HCT116 (cell line): ENCODE data around the gene MIPEP. TPM values are rescaled to one million over a fixed set of nuclear protein-coding genes. Genes with fewer than 3 reads are reported as not detected.

Experiments
- ATAC-seq: fragments of 200-7000 bp; cut with Tn5 transposase; 2 replicates; pipeline ENCODE4 v1.9.1; 2020; ENCODE audit warnings: mild to moderate bottlenecking, moderate library complexity
- BruUV-seq: library from RNA; stranded (reverse); fragments of 400-500 nt; replicated peaks from 2 replicates; lab custom pipeline; 2021; lab: Mats Ljungman, UMichigan
- CTCF ChIA-PET: fragments of 300-600 bp; sonication (Branson Sonifier 250); formaldehyde crosslinking; loops from one replicate; lab custom pipeline; 2021; ENCODE audit warnings: antibody characterized with exemption; lab: Charles Lee
- POLR2A ChIA-PET: fragments of 300-600, 350-600 bp; sonication (Branson Sonifier 250); formaldehyde crosslinking; loops from one replicate; lab custom pipeline; 2021; ENCODE audit warnings: antibody characterized with exemption; lab: Charles Lee
- RAD21 ChIA-PET, 2 experiments: fragments of 300-600 bp; sonication (Branson Sonifier 250); formaldehyde crosslinking; loops; one replicate each; lab custom pipeline; 2023; ENCODE audit warnings: low total read pairs in 2 of 2; ENCODE audit not compliant: uncharacterized antibody in 2 of 2, unreplicated experiment in 2 of 2, low non-redundant PET in 1 of 2; lab: Charles Lee
- DNase-seq: peaks from one replicate; pipeline ENCODE4 v3.0.0-alpha.2; 2010; ENCODE audit warnings: low read depth, low spot score
- H2AFZ ChIP-seq: fragments of 200-600 bp; shearing (Covaris generic), sonication (generic); 2 replicates; pipeline ENCODE4 v1.6.1; 2017; ENCODE audit warnings: low read depth, mixed run types, mixed read lengths, antibody characterized with exemption, low read length; ENCODE audit not compliant: poor library complexity, severe bottlenecking
- H3K27ac ChIP-seq: 2 replicates; pipeline ENCODE4 v1.5.1; 2012; ENCODE audit warnings: low read depth, low read length
- H3K27me3 ChIP-seq: fragments of 200-600 bp; sonication (generic); 2 replicates; pipeline ENCODE4 v1.6.1; 2016; ENCODE audit warnings: mixed run types, low read length, mixed read lengths; ENCODE audit not compliant: insufficient read depth
- H3K36me3 ChIP-seq, 2 experiments: fragments of 200-500 bp in 1 of 2; fragments of 200-600 bp in 1 of 2; sonication (Bioruptor generic) in 1 of 2; sonication (generic) in 1 of 2; 2 replicates each; pipeline versions ENCODE4 v1.5.1 to v1.6.1; 2014 to 2016; ENCODE audit warnings: low read length in 2 of 2, inconsistent platforms in 1 of 2, mixed read lengths in 1 of 2, mixed run types in 1 of 2; ENCODE audit not compliant: insufficient read depth in 2 of 2, control insufficient read depth in 1 of 2
- H3K4me1 ChIP-seq, 2 experiments: fragments of 200-600 bp in 1 of 2; sonication (generic) in 1 of 2; 2 replicates each; pipeline versions ENCODE4 v1.5.1 to v1.6.1; 2012 to 2017; ENCODE audit warnings: low read length in 2 of 2, inconsistent platforms in 1 of 2, mild to moderate bottlenecking in 1 of 2, mixed read lengths in 1 of 2, mixed run types in 1 of 2, moderate library complexity in 1 of 2; ENCODE audit not compliant: insufficient read depth in 2 of 2, control insufficient read depth in 1 of 2
- H3K4me2 ChIP-seq: fragments of 200-600 bp; sonication (generic); 2 replicates; pipeline ENCODE4 v1.6.1; 2017; ENCODE audit warnings: mixed run types, low read length, mixed read lengths
- H3K4me3 ChIP-seq, 2 experiments: fragments of 200-600 bp in 1 of 2; sonication (generic) in 1 of 2; replicated peaks in 1 of 2; 2 replicates each; pipeline ENCODE4 v1.5.1; 2011 to 2016; ENCODE audit warnings: low read length in 2 of 2, control low read depth in 1 of 2, low read depth in 1 of 2, mild to moderate bottlenecking in 1 of 2, mixed read lengths in 1 of 2, mixed run types in 1 of 2
- H3K79me2 ChIP-seq: fragments of 200-600 bp; sonication (generic); 2 replicates; pipeline ENCODE4 v1.6.1; 2017; ENCODE audit warnings: mild to moderate bottlenecking, mixed run types, low read length, moderate library complexity, mixed read lengths; ENCODE audit not compliant: insufficient read depth
- H3K9ac ChIP-seq: fragments of 200-600 bp; sonication (generic); 2 replicates; pipeline ENCODE4 v1.6.1; 2016; ENCODE audit warnings: low read length, mixed read lengths
- H3K9me2 ChIP-seq: fragments of 200-600 bp; sonication (generic), shearing (Covaris generic); 2 replicates; pipeline ENCODE4 v1.6.1; 2017; ENCODE audit warnings: mixed run types, mild to moderate bottlenecking, moderate library complexity; ENCODE audit not compliant: insufficient read depth
- H3K9me3 ChIP-seq, 2 experiments: fragments of 200-500 bp in 1 of 2; fragments of 200-600 bp in 1 of 2; sonication (Bioruptor generic) in 1 of 2; sonication (generic) in 1 of 2; 2 replicates each; pipeline ENCODE4 v1.6.1; 2014 to 2017; ENCODE audit warnings: low read length in 2 of 2, mixed read lengths in 2 of 2, inconsistent platforms in 1 of 2, low read depth in 1 of 2, mild to moderate bottlenecking in 1 of 2, mixed run types in 1 of 2, moderate library complexity in 1 of 2; ENCODE audit not compliant: control insufficient read depth in 1 of 2, insufficient read depth in 1 of 2
- H4K20me1 ChIP-seq: fragments of 200-600 bp; sonication (generic), shearing (Covaris generic); 2 replicates; pipeline ENCODE4 v1.6.1; 2017; ENCODE audit warnings: mixed run types, mild to moderate bottlenecking, moderate library complexity; ENCODE audit not compliant: insufficient read depth
- EZH2 ChIP-seq: fragments of 200-600 bp; sonication (generic); IDR thresholded peaks from 2 replicates; pipeline ENCODE4 v1.6.1; 2017; ENCODE audit warnings: antibody characterized with exemption, mixed run types
- EZH2phosphoT487 ChIP-seq: fragments of 200-600 bp; IDR thresholded peaks from 2 replicates; pipeline ENCODE4 v1.6.1; 2018; ENCODE audit warnings: antibody characterized with exemption, borderline replicate concordance
- JUND ChIP-seq: IDR thresholded peaks from 2 replicates; pipeline ENCODE4 v1.6.1; 2012
- POLR2A ChIP-seq: IDR thresholded peaks from 2 replicates; pipeline ENCODE4 v1.7.0; 2011; ENCODE audit warnings: borderline replicate concordance; ENCODE audit not compliant: insufficient read depth, insufficient read length; ENCODE audit errors: extremely low read depth
- RAD21 ChIP-seq: IDR thresholded peaks from 2 replicates; pipeline ENCODE4 v1.6.1; 2012; ENCODE audit warnings: low read depth, mild to moderate bottlenecking
- SP1 ChIP-seq: IDR thresholded peaks from 2 replicates; pipeline ENCODE4 v1.6.1; 2012; ENCODE audit warnings: low read depth
- ZFX ChIP-seq: fragments of 450-650 bp; IDR thresholded peaks from 2 replicates; pipeline ENCODE4 v1.6.1; 2017
- intact Hi-C: fragments of 100-400 bp; cut with micrococcal nuclease; formaldehyde crosslinking; loops from 2 replicates; pipeline ENCODE4 v1.10.0; 2022
- total RNA-seq: library from RNA; stranded (reverse); gene quantifications from one replicate; pipeline ENCODE4 v1.2.1, GENCODE V29; 2021; ENCODE audit not compliant: unreplicated experiment
- TF ChIP-seq, protein P1 (sequence below), 3 experiments: fragments of 200-600 bp in 1 of 3; sonication (generic) in 1 of 3; IDR thresholded peaks in 2 of 3; conservative IDR thresholded peaks in 1 of 3; 2 replicates each; pipeline ENCODE4 v1.5.1; 2012 to 2017; ENCODE audit warnings: low read depth in 2 of 3, low read length in 2 of 3, antibody characterized with exemption in 1 of 3, borderline replicate concordance in 1 of 3, control low read depth in 1 of 3, mild to moderate bottlenecking in 1 of 3, mixed read lengths in 1 of 3, mixed run types in 1 of 3, moderate library complexity in 1 of 3; ENCODE audit not compliant: insufficient read depth in 1 of 3
- TF ChIP-seq, protein P2 (sequence below): IDR thresholded peaks from 2 replicates; pipeline ENCODE4 v1.6.1; 2012
- TF ChIP-seq, protein P3 (sequence below): IDR thresholded peaks from 2 replicates; pipeline ENCODE4 v1.6.1; 2011; ENCODE audit warnings: mild to moderate bottlenecking, low read length, moderate library complexity; ENCODE audit not compliant: insufficient replicate concordance; ENCODE audit errors: extremely low read depth

Gene MIPEP
- total RNA-seq, 1 experiment from 2014 or later = 33.3 TPM

DNA sequence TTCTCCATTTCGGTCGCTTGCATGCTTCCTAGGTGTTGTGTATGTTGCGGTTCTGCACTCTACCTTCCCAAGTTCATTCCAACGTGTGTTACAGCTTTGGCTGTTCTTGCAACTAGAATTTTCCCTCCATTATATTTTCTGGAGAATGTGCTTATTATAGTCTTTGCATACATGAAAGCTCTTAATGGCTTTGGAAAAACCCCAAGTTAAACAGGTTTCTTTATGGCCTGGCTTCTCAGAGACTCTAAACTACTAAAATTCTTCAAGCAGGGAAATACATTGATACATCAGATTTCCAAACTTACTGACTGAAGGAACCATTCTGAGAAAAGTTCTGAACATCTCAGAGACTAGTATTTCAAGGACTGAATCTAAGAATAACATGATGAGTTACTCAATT is 11.9 kb downstream of the MIPEP start:
- H3K27me3 ChIP-seq = no peaks in the 10 kb centered on the region
- H3K4me1 ChIP-seq = no peaks in the 10 kb centered on the region
- no peaks in the 10 kb centered on the region for H4K20me1 ChIP-seq
- H3K9me2 ChIP-seq = no peaks in the 10 kb centered on the region
- ChIA-PET POLR2A (no interaction called here), CTCF (interaction anchor here (1.1 kb wide), 2 partner anchors 352 to 410 kb away, joined by 3 read pairs; no protein-coding TSS in a partner anchor), RAD21 (no interaction called here)
- ATAC-seq = no peak
- H3K27ac ChIP-seq = no peak overlapping the region
- no peaks in the 10 kb centered on the region for H3K79me2 ChIP-seq
- no peaks in the 10 kb centered on the region for H3K9me3 ChIP-seq
- no peak overlapping the region for H3K4me3 ChIP-seq
- no peak overlapping the region for H3K4me2 ChIP-seq
- no peak for TF ChIP-seq RAD21
- TF ChIP-seq EZH2phosphoT487 = no peak
- TF ChIP-seq, protein P1, sequence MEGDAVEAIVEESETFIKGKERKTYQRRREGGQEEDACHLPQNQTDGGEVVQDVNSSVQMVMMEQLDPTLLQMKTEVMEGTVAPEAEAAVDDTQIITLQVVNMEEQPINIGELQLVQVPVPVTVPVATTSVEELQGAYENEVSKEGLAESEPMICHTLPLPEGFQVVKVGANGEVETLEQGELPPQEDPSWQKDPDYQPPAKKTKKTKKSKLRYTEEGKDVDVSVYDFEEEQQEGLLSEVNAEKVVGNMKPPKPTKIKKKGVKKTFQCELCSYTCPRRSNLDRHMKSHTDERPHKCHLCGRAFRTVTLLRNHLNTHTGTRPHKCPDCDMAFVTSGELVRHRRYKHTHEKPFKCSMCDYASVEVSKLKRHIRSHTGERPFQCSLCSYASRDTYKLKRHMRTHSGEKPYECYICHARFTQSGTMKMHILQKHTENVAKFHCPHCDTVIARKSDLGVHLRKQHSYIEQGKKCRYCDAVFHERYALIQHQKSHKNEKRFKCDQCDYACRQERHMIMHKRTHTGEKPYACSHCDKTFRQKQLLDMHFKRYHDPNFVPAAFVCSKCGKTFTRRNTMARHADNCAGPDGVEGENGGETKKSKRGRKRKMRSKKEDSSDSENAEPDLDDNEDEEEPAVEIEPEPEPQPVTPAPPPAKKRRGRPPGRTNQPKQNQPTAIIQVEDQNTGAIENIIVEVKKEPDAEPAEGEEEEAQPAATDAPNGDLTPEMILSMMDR (IDR thresholded peaks at IDR 0.05 in 2 of 3, conservative IDR thresholded peaks at IDR 0.05 in 1 of 3; ENCODE audit: borderline replicate concordance in 1 of 3, insufficient read depth in 1 of 3, low read depth in 2 of 3, low read length in 2 of 3) = no peak
- TF ChIP-seq, protein P2, sequence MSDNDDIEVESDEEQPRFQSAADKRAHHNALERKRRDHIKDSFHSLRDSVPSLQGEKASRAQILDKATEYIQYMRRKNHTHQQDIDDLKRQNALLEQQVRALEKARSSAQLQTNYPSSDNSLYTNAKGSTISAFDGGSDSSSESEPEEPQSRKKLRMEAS = no peak
- no peak for TF ChIP-seq JUND
- no peak for TF ChIP-seq SP1
- no peak for TF ChIP-seq ZFX
- TF ChIP-seq EZH2 = no peak
- TF ChIP-seq POLR2A = no peak
- TF ChIP-seq, protein P3, sequence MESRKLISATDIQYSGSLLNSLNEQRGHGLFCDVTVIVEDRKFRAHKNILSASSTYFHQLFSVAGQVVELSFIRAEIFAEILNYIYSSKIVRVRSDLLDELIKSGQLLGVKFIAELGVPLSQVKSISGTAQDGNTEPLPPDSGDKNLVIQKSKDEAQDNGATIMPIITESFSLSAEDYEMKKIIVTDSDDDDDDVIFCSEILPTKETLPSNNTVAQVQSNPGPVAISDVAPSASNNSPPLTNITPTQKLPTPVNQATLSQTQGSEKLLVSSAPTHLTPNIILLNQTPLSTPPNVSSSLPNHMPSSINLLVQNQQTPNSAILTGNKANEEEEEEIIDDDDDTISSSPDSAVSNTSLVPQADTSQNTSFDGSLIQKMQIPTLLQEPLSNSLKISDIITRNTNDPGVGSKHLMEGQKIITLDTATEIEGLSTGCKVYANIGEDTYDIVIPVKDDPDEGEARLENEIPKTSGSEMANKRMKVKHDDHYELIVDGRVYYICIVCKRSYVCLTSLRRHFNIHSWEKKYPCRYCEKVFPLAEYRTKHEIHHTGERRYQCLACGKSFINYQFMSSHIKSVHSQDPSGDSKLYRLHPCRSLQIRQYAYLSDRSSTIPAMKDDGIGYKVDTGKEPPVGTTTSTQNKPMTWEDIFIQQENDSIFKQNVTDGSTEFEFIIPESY = no peak
- no peak overlapping the region for H2AFZ ChIP-seq
- no peak for DNase-seq
- BruUV-seq = no TSS peak
- no peak overlapping the region for H3K9ac ChIP-seq
- H3K36me3 ChIP-seq = peaks cover 0 to 5% of the 10 kb centered on the region in 2 experiments; a peak in 2 of 4 replicates
- intact Hi-C loops = loop anchor here (10.0 kb wide), 1 partner anchor 1072 kb away; no protein-coding TSS in a partner anchor
